Fibroblast of lung (primary cell): ENCODE measurements around the gene GTF2A1L.

Experiments
- CTCF ChIP-seq, 2 donors: IDR thresholded peaks in 1 of 2; conservative IDR thresholded peaks in 1 of 2; 1 replicate in 1 of 2; 2 replicates in 1 of 2; pipeline ENCODE4 v1.5.1; 2011 to 2012; ENCODE audit warnings: low read length in 2 of 2, control low read depth in 1 of 2, inconsistent platforms in 1 of 2, low read depth in 1 of 2, mild to moderate bottlenecking in 1 of 2
- EZH2 ChIP-seq: IDR thresholded peaks from 2 replicates; pipeline ENCODE4 v1.5.1; 2012; ENCODE audit warnings: low read length, control low read depth, mild to moderate bottlenecking; ENCODE audit errors: missing control alignments

- TF ChIP-seq CTCF (conservative IDR thresholded peaks at IDR 0.05 in 1 of 2, IDR thresholded peaks at IDR 0.05 in 1 of 2; ENCODE audit: low read depth in 1 of 2, low read length in 2 of 2) (no peak), EZH2 (no peak)
Measured at GRCh38 chr2:48691935-48692691, 74.5 kb downstream of the GTF2A1L start.
